Breast epithelium (tissue), 4 donors: ENCODE measurements around the gene TMEM214. TPM values are rescaled to one million over a fixed set of nuclear protein-coding genes. Genes with fewer than 3 reads are reported as not detected.

ENCODE experiments used
- DNase-seq, 2 donors: peaks; one replicate each; pipeline ENCODE4 v3.0.0-alpha.2; 2019; ENCODE audit warnings: low spot score in 2 of 2
- H3K27ac ChIP-seq, 2 donors: fragments of 200-600 bp; sonication (generic) in 1 of 2; one replicate each; pipeline ENCODE4 v1.5.1; 2016 to 2019; ENCODE audit warnings: mild to moderate bottlenecking in 1 of 2
- H3K27me3 ChIP-seq, 2 donors: fragments of 200-600 bp; sonication (generic) in 1 of 2; one replicate each; pipeline versions ENCODE4 v1.5.1 to v1.6.0; 2017 to 2019; ENCODE audit warnings: control low read depth in 1 of 2, mild to moderate bottlenecking in 1 of 2
- H3K36me3 ChIP-seq: fragments of 200-600 bp; one replicate; pipeline ENCODE4 v1.5.1; 2019
- H3K4me1 ChIP-seq, 2 donors: fragments of 200-600 bp; sonication (generic); one replicate each; pipeline ENCODE4 v1.5.1; 2016 to 2019; ENCODE audit warnings: control low read depth in 1 of 2
- H3K4me3 ChIP-seq, 3 donors: fragments of 200-600 bp; sonication (generic); 1 replicate in 2 of 3; 2 replicates in 1 of 3; pipeline ENCODE4 v1.5.1; 2016 to 2019; ENCODE audit warnings: mild to moderate bottlenecking in 3 of 3, moderate library complexity in 2 of 3
- H3K9me3 ChIP-seq, 2 donors: fragments of 200-600 bp; sonication (generic) in 1 of 2; one replicate each; pipeline ENCODE4 v1.5.1; 2016 to 2019; ENCODE audit warnings: control low read depth in 1 of 2
- POLR2A ChIP-seq: fragments of 450-650 bp; IDR thresholded peaks from one replicate; pipeline ENCODE4 v1.6.1; 2016; ENCODE audit warnings: antibody characterized with exemption, mild to moderate bottlenecking, moderate library complexity
- POLR2AphosphoS5 ChIP-seq, 3 donors: sonication (generic); formaldehyde crosslinking; IDR thresholded peaks; one replicate each; pipeline ENCODE4 v1.6.1; 2017; ENCODE audit warnings: antibody characterized with exemption in 3 of 3
- intact Hi-C: fragments of 100-400 bp; cut with DNase I; formaldehyde crosslinking; loops from one replicate; pipeline ENCODE4 v1.15.1; 2023; ENCODE audit warnings: low total_unique reads
- total RNA-seq, 3 donors: library from RNA; depleted of rRNA; stranded (reverse); fragments of >200 nt; gene quantifications; one replicate each; pipeline ENCODE4 v1.1.0, GENCODE V29; 2016
- TF ChIP-seq, protein P1 (sequence below), 3 donors: fragments of 450-650 bp; IDR thresholded peaks; one replicate each; pipeline ENCODE4 v1.5.1; 2016 to 2017; ENCODE audit warnings: antibody characterized with exemption in 3 of 3, mild to moderate bottlenecking in 3 of 3, moderate library complexity in 3 of 3

TMEM214 gene
- total RNA-seq, 3 donors from 2014 or later = 41.1 to 56.0 (median 47.3) TPM

GRCh38 chr2:27087823-27088410 lies 55.2 kb downstream of the TMEM214 start:
- TF ChIP-seq POLR2A (no peak), POLR2AphosphoS5 (IDR thresholded peaks at IDR 0.05) (no peak)
- TF ChIP-seq, protein P1, sequence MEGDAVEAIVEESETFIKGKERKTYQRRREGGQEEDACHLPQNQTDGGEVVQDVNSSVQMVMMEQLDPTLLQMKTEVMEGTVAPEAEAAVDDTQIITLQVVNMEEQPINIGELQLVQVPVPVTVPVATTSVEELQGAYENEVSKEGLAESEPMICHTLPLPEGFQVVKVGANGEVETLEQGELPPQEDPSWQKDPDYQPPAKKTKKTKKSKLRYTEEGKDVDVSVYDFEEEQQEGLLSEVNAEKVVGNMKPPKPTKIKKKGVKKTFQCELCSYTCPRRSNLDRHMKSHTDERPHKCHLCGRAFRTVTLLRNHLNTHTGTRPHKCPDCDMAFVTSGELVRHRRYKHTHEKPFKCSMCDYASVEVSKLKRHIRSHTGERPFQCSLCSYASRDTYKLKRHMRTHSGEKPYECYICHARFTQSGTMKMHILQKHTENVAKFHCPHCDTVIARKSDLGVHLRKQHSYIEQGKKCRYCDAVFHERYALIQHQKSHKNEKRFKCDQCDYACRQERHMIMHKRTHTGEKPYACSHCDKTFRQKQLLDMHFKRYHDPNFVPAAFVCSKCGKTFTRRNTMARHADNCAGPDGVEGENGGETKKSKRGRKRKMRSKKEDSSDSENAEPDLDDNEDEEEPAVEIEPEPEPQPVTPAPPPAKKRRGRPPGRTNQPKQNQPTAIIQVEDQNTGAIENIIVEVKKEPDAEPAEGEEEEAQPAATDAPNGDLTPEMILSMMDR (IDR thresholded peaks at IDR 0.05) = no peak
- Histone ChIP-seq H3K27me3 (no peaks in the 10 kb centered on the region), H3K36me3 (no peaks in the 10 kb centered on the region), H3K27ac (no peak overlapping the region), H3K4me3 (no peak overlapping the region), H3K4me1 (peaks cover 0 to 7% of the 10 kb centered on the region in 2 donors), H3K9me3 (no peaks in the 10 kb centered on the region)
- no peak for DNase-seq
- intact Hi-C loops = no loop called here

GRCh38 chr2:27088634-27089033 lies 55.9 kb downstream of the TMEM214 start:
- no peak overlapping the region for H3K27ac ChIP-seq
- TF ChIP-seq, protein P1 (IDR thresholded peaks at IDR 0.05) = no peak
- TF ChIP-seq POLR2AphosphoS5 (IDR thresholded peaks at IDR 0.05) (no peak), POLR2A (no peak)
- no peaks in the 10 kb centered on the region for H3K27me3 ChIP-seq
- DNase-seq = no peak
- intact Hi-C loops = no loop called here
- H3K4me1 ChIP-seq = peaks cover 0 to 7% of the 10 kb centered on the region in 2 donors
- H3K4me3 ChIP-seq = no peak overlapping the region
- no peaks in the 10 kb centered on the region for H3K36me3 ChIP-seq
- H3K9me3 ChIP-seq = no peaks in the 10 kb centered on the region

DNA sequence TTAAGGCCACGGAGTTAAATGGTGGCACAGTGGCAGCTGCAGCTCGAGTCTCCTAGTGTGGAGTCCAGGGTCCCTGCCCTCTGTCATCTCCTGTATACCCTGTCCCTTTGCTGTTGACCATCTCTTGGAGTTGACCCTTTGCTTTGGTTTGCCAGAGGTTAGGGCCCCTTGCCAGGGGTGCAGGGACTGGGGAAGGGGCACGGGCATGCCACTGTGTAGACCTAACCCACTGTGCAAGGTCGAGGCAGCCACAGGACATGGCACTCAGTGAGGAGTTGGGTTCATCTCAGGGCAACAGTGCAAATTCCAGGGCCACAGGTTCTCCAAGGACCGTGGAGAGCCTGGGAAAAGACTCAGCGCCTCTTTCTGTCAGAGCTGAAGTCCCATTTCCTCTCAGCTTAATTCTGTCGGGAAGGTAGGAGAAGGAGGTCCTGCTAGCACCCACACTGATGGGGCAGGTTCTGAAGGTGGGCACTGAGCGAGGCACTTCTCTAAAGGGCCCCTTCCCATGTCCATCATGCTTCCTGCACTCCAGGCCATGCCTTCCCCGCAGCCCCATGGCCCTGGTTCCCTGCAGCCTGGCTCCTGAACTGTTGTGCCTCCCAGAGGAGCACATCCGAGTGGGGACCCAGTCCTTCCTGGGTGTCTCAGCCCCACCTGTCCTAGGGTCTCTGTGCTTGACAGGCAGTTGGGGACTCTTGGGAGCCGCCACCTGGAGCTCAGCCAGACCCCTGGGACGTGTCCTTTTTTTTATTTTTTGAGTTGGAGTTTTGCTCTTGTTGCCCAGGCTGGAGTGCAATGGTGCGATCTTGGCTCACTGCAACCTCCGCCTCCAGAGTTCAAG lies 56.6 kb downstream of the TMEM214 start:
- intact Hi-C loops = no loop called here
- H3K9me3 ChIP-seq = no peaks in the 10 kb centered on the region
- H3K4me3 ChIP-seq = no peak overlapping the region
- no peaks in the 10 kb centered on the region for H3K27me3 ChIP-seq
- no peaks in the 10 kb centered on the region for H3K36me3 ChIP-seq
- TF ChIP-seq, protein P1 (IDR thresholded peaks at IDR 0.05) = no peak
- TF ChIP-seq POLR2AphosphoS5 (IDR thresholded peaks at IDR 0.05) (no peak), POLR2A (no peak)
- H3K4me1 ChIP-seq = peaks cover 0 to 7% of the 10 kb centered on the region in 2 donors
- DNase-seq = no peak
- no peak overlapping the region for H3K27ac ChIP-seq

Other genes with a start within 250 kb of the TMEM214 start
- under 1 TPM in 1 of 3 donors, not detected in 2; 0.64 TPM for gene CENPA, start 246.9 kb upstream of the TMEM214 start, total RNA-seq
- gene DPYSL5, start 184.8 kb upstream of the TMEM214 start, total RNA-seq = not detected
- 10 to 100 TPM; 10.6 to 21.3 (median 19.9) TPM for gene MAPRE3, start 62.3 kb upstream of the TMEM214 start, total RNA-seq
- gene AGBL5, start 18.7 kb downstream of the TMEM214 start, total RNA-seq = 10 to 100 TPM; 12.5 to 21.5 (median 16.1) TPM
- 100 to 1,000 TPM; 271 to 309 (median 281) TPM for gene OST4, start 38.7 kb downstream of the TMEM214 start, total RNA-seq
- 10 to 100 TPM; 25.6 to 94.7 (median 26.9) TPM for gene EMILIN1, start 45.6 kb downstream of the TMEM214 start, total RNA-seq
- 1 to 10 TPM; 2.2 to 4.1 (median 3.6) TPM for gene KHK, start 53.8 kb downstream of the TMEM214 start, total RNA-seq
- 10 to 100 TPM in 1 of 3 donors, 1 to 10 TPM in 2; 3.2 to 16.4 (median 3.4) TPM for gene CGREF1, start 86.2 kb downstream of the TMEM214 start, total RNA-seq
- under 1 TPM in 2 of 3 donors, not detected in 1; 0.29 to 0.80 TPM for gene ABHD1, start 90.8 kb downstream of the TMEM214 start, total RNA-seq
- gene PREB, start 101.7 kb downstream of the TMEM214 start, total RNA-seq = 100 to 1,000 TPM in 1 of 3 donors, 10 to 100 TPM in 2; 51.5 to 113 (median 69.4) TPM
- gene PRR30, start 106.4 kb downstream of the TMEM214 start, total RNA-seq = not detected
- gene TCF23, start 116.0 kb downstream of the TMEM214 start, total RNA-seq = not detected
- 100 to 1,000 TPM; 146 to 243 (median 177) TPM for gene ATRAID, start 179.1 kb downstream of the TMEM214 start, total RNA-seq
- 10 to 100 TPM; 43.4 to 86.2 (median 84.9) TPM for gene SLC5A6, start 179.3 kb downstream of the TMEM214 start, total RNA-seq
- 10 to 100 TPM; 15.5 to 33.4 (median 17.3) TPM for gene CAD, start 184.4 kb downstream of the TMEM214 start, total RNA-seq
- gene SLC30A3, start 230.1 kb downstream of the TMEM214 start, total RNA-seq = under 1 TPM in 1 of 3 donors, not detected in 2; 0.33 TPM
- gene DNAJC5G, start 242.5 kb downstream of the TMEM214 start, total RNA-seq = not detected
- under 1 TPM in 2 of 3 donors, not detected in 1; 0.15 to 0.66 TPM for gene TRIM54, start 249.5 kb downstream of the TMEM214 start, total RNA-seq